Right renal cortex interstitium (tissue), 3 donors: ENCODE results near the gene EFEMP1. TPM values are rescaled to one million over a fixed set of nuclear protein-coding genes. Genes with fewer than 3 reads are reported as not detected.
"Not testable (repeated sequence)": the region's sequence is repeated elsewhere in the genome, so short reads cannot be mapped to it uniquely, and the experiment has no call there.

ENCODE experiments used
- DNase-seq, 3 donors: peaks; one replicate each; pipeline ENCODE4 v3.0.0-alpha.2; 2013; ENCODE audit warnings: low read depth in 3 of 3, low spot score in 2 of 3
- polyA plus RNA-seq, 3 donors: library from polyadenylated mRNA; unstranded; fragments of 120-200 nt; gene quantifications; one replicate each; pipeline ENCODE4 v1.2.1, GENCODE V29; 2013; ENCODE audit not compliant: insufficient read length in 3 of 3

Gene EFEMP1
- polyA plus RNA-seq, 3 donors = 91.9 to 111 (median 107) TPM

GRCh38 chr2:55838117-55838516, 85.5 kb downstream of the EFEMP1 start:
- not testable (repeated sequence) for DNase-seq

GRCh38 chr2:55837073-55837472, 86.5 kb downstream of the EFEMP1 start:
- no peak for DNase-seq

- not testable (repeated sequence) for DNase-seq
These were observed 91.7 kb downstream of the EFEMP1 start for GRCh38 chr2:55831671-55832410.

- DNase-seq = no peak
These were observed 95.7 kb downstream of the EFEMP1 start for GRCh38 chr2:55827855-55828254.

- not testable (repeated sequence) for DNase-seq
These were observed 96.2 kb downstream of the EFEMP1 start for GRCh38 chr2:55827428-55827827.

- no peak for DNase-seq
These were observed 97.3 kb downstream of the EFEMP1 start for GRCh38 chr2:55826246-55826645.

- DNase-seq = no peak
These were observed 99.0 kb downstream of the EFEMP1 start for GRCh38 chr2:55824551-55825096.

Other genes starting within 250 kb of the EFEMP1 start
- 10 to 100 TPM; 22.8 to 29.4 (median 26.6) TPM for gene PNPT1, start 229.9 kb downstream of the EFEMP1 start, polyA plus RNA-seq